ENCODE data around the gene PLCD3. TPM values are rescaled to one million over a fixed set of nuclear protein-coding genes. Genes with fewer than 3 reads are reported as not detected.

PLCD3 gene
- total RNA-seq, 1 donor from 2014 or later = 2.4 TPM

DNA sequence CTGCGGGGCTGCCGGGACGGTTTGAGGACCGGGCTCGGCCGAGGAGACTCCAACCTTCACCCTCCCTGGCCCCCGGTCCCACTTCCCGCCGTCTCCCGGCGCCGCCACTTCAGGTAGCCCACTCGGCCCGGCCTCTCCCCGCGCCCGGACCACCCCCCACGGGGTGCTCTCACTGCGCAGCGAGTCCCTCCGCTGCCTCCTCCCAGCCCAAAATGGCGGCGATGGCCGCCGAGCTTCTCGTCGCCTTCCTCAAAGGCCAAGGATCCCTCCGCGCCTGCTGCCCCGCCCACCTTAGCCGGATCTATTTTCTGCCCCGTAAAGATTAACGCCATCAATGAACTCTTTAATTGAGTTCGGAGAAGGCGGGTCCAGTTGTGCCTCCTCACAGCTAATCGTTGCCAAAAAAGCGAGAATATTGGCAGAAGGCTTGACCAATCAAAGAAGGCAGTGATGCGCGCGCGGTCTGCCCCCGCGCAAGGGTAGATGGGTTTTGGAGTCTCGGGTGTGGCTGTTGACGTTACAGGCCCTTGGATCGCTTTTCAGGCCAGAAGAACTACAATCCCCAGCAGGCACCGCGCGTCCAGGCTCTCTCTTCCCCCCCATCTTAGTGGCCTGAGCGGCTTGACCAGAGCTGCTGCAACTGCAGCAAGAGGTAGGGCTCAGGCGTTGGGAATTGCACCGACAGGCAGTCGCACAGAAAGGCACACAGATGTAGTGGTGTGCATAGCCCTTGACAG, 29.1 kb upstream of the PLCD3 start, which contains the start of gene HEXIM2:
Gene HEXIM2, plus strand, starts transcription at position 588 of the 737 bp plus-strand sequence. CDS start 919 bp downstream, outside the sequence.
- Mint-ChIP-seq H3K4me1 (ENCODE audit: low read depth) (peaks cover 30% of the 10 kb centered on the region), H3K9me3 (no peaks in the 10 kb centered on the region), H3K27ac (peak within 1 kb of the TSS; percentile 98), H3K27me3 (ENCODE audit: insufficient read depth) (no peaks in the 10 kb centered on the region), H3K36me3 (ENCODE audit: low read depth) (peaks cover 14% of the 10 kb centered on the region), H3K4me3 (peak within 1 kb of the TSS; percentile 98)
- peak; percentile 98 for DNase-seq (ENCODE audit: low spot score)
- intact Hi-C loops (cut with micrococcal nuclease) = loop anchor here (1.0 kb wide), 9 partner anchors 9 to 156 kb away; partner anchors contain the start of genes ACBD4, DCAKD, HEXIM1 and MAP3K14

DNA sequence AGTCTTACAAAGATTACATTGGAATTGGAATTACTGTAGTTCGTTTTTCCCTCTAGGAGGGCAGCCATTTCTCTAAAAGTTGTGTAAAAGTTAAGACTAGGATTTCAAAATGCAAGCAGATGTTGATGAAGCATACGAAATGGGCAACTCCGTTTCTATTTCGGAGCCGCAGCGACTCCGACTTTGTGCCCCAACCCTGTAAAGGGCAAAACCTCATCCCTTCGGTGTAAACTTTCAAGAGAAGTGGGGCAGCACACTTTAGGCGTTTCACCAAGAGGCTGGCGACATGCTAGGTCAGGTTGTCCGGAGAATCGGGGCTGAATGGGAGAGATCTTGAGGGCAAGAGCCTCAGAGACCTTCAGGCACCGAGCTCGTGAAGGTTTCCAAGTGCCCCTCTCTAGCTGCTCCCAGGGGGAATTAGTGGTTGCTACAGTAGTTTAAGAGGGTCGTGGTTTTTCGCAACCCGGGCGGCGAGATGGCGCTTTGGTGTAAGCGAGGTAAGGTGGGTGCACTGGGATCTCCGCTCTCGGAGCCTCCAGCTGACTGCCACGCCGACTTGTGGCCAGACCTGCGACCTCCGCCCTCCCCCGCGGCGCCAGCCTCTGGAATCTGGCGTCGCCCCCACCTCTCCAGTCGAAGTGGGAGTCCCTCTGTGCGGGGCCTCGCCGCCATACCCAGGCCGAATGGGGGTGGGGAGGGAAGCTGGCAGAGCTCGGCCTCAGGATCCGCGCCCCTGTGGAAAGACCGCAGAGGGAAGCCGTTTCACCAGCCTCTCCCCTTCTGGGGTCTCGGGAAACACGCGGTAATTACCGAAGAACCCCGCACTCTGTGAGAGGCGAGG, 28.4 kb upstream of the PLCD3 start:
- peak overlapping the region; percentile 98 for H3K27ac Mint-ChIP-seq
- intact Hi-C loops (cut with micrococcal nuclease) = loop anchor here (1.0 kb wide), 9 partner anchors 8 to 157 kb away; partner anchors contain the start of genes ACBD4, DCAKD, HEXIM1 and MAP3K14
- H3K9me3 Mint-ChIP-seq = no peaks in the 10 kb centered on the region
- peak overlapping the region; percentile 98 for H3K4me3 Mint-ChIP-seq
- no peaks in the 10 kb centered on the region for H3K27me3 Mint-ChIP-seq (ENCODE audit: insufficient read depth)
- peak; percentile 54 for DNase-seq (ENCODE audit: low spot score)
- peaks cover 15% of the 10 kb centered on the region for H3K36me3 Mint-ChIP-seq (ENCODE audit: low read depth)
- H3K4me1 Mint-ChIP-seq (ENCODE audit: low read depth) = peaks cover 35% of the 10 kb centered on the region

GRCh38 chr17:45156242-45156641, 23.9 kb upstream of the PLCD3 start:
- Mint-ChIP-seq H3K4me1 (ENCODE audit: low read depth) (peaks cover 30% of the 10 kb centered on the region), H3K36me3 (ENCODE audit: low read depth) (peaks cover 12% of the 10 kb centered on the region), H3K27ac (no peak overlapping the region), H3K4me3 (no peak overlapping the region), H3K9me3 (no peaks in the 10 kb centered on the region), H3K27me3 (ENCODE audit: insufficient read depth) (no peaks in the 10 kb centered on the region)
- no peak for DNase-seq (ENCODE audit: low spot score)
- intact Hi-C loops (cut with micrococcal nuclease) = no loop called here

DNA sequence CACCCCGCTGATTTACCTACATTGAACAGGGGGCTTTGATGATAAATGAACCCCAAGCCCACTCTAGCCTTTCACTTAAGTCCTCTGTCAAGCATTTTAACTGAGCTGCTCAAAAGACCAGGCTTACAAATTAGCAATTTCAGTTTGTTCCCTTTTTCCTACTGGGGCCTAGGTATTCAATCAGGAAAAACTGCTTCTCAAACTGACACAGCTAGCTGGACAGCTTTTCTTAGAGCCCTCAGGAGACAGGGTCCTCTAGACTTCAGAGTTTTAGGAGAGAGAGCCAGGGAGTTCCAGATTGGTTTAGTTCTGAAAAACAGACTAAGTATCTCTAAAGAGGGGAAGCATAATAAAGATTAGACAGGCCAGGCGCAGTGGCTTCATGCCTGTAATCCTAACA, 23.2 kb upstream of the PLCD3 start:
- Mint-ChIP-seq H3K27ac (no peak overlapping the region), H3K27me3 (ENCODE audit: insufficient read depth) (no peaks in the 10 kb centered on the region), H3K36me3 (ENCODE audit: low read depth) (peaks cover 16% of the 10 kb centered on the region), H3K9me3 (no peaks in the 10 kb centered on the region), H3K4me3 (no peak overlapping the region), H3K4me1 (ENCODE audit: low read depth) (peaks cover 36% of the 10 kb centered on the region)
- intact Hi-C loops (cut with micrococcal nuclease) = no loop called here
- DNase-seq (ENCODE audit: low spot score) = no peak

DNA sequence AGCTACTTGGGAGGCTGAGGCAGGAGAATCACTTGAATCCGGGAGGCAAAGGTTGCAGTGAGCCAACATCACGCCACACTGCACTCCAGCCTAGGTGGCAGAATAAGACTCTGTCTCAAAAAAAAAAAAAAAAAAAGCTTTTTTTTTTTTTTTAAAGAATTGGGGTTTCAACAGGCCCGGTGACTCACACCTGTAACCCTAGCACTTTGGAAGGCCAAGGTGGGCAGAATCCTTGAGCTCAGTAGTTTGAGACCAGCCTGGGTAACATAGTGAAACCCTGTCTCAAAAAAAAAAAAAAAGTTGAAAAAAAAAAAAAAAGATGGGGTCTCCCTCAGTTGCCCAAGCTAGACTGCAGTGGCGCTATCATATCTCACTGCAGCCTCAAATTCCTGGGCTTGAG, 22.7 kb upstream of the PLCD3 start:
- Mint-ChIP-seq H3K27me3 (ENCODE audit: insufficient read depth) (no peaks in the 10 kb centered on the region), H3K36me3 (ENCODE audit: low read depth) (peaks cover 19% of the 10 kb centered on the region), H3K4me1 (ENCODE audit: low read depth) (peaks cover 32% of the 10 kb centered on the region), H3K9me3 (no peaks in the 10 kb centered on the region), H3K27ac (no peak overlapping the region), H3K4me3 (no peak overlapping the region)
- intact Hi-C loops (cut with micrococcal nuclease) = no loop called here
- no peak for DNase-seq (ENCODE audit: low spot score)

- no peak for DNase-seq (ENCODE audit: low spot score)
- Mint-ChIP-seq H3K36me3 (ENCODE audit: low read depth) (peaks cover 17% of the 10 kb centered on the region), H3K9me3 (no peaks in the 10 kb centered on the region), H3K27me3 (ENCODE audit: insufficient read depth) (no peaks in the 10 kb centered on the region), H3K4me3 (peak overlapping the region; percentile 96), H3K27ac (peak overlapping the region; percentile 67), H3K4me1 (ENCODE audit: low read depth) (peaks cover 28% of the 10 kb centered on the region)
- intact Hi-C loops (cut with micrococcal nuclease) = loop anchor here (1.0 kb wide), 1 partner anchor 22 kb away; no protein-coding TSS in a partner anchor
These were observed 18.8 kb upstream of the PLCD3 start for GRCh38 chr17:45150911-45151809.

DNA sequence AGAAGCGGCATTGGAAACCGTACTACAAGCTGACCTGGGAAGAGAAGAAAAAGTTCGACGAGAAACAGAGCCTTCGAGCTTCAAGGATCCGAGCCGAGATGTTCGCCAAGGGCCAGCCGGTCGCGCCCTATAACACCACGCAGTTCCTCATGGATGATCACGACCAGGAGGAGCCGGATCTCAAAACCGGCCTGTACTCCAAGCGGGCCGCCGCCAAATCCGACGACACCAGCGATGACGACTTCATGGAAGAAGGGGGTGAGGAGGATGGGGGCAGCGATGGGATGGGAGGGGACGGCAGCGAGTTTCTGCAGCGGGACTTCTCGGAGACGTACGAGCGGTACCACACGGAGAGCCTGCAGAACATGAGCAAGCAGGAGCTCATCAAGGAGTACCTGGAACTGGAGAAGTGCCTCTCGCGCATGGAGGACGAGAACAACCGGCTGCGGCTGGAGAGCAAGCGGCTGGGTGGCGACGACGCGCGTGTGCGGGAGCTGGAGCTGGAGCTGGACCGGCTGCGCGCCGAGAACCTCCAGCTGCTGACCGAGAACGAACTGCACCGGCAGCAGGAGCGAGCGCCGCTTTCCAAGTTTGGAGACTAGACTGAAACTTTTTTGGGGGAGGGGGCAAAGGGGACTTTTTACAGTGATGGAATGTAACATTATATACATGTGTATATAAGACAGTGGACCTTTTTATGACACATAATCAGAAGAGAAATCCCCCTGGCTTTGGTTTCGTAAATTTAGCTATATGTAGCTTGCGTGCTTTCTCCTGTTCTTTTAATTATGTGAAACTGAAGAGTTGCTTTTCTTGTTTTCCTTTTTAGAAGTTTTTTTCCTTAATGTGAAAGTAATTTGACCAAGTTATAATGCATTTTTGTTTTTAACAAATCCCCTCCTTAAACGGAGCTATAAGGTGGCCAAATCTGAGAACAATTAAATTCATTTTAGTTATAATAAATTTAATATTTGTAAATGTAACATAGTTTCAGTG, 17.7 kb upstream of the PLCD3 start:
- intact Hi-C loops (cut with micrococcal nuclease) = loop anchor here (1.0 to 2.0 kb wide), 2 partner anchors 23 to 49 kb away; no protein-coding TSS in a partner anchor
- Mint-ChIP-seq H3K9me3 (no peaks in the 10 kb centered on the region), H3K27me3 (ENCODE audit: insufficient read depth) (no peaks in the 10 kb centered on the region), H3K27ac (peak overlapping the region; percentile 98), H3K4me3 (peak overlapping the region; percentile 96), H3K4me1 (ENCODE audit: low read depth) (peaks cover 26% of the 10 kb centered on the region), H3K36me3 (ENCODE audit: low read depth) (peaks cover 17% of the 10 kb centered on the region)
- peak; percentile 28 for DNase-seq (ENCODE audit: low spot score)

DNA sequence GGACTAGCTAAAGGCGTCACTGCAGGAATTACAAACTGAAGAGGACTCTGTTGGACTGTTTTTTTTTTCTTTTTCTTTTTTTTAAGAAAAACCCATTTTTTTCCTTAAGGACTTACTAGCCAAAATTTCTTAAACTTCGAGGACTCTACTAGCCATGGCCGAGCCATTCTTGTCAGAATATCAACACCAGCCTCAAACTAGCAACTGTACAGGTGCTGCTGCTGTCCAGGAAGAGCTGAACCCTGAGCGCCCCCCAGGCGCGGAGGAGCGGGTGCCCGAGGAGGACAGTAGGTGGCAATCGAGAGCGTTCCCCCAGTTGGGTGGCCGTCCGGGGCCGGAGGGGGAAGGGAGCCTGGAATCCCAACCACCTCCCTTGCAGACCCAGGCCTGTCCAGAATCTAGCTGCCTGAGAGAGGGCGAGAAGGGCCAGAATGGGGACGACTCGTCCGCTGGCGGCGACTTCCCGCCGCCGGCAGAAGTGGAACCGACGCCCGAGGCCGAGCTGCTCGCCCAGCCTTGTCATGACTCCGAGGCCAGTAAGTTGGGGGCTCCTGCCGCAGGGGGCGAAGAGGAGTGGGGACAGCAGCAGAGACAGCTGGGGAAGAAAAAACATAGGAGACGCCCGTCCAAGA, 16.8 kb upstream of the PLCD3 start:
- Mint-ChIP-seq H3K9me3 (no peaks in the 10 kb centered on the region), H3K4me3 (peak overlapping the region; percentile 96), H3K4me1 (ENCODE audit: low read depth) (peaks cover 26% of the 10 kb centered on the region), H3K27me3 (ENCODE audit: insufficient read depth) (no peaks in the 10 kb centered on the region), H3K27ac (peak overlapping the region; percentile 98), H3K36me3 (ENCODE audit: low read depth) (peaks cover 17% of the 10 kb centered on the region)
- intact Hi-C loops (cut with micrococcal nuclease) = loop anchor here (2.0 kb wide), 1 partner anchor 50 kb away; no protein-coding TSS in a partner anchor
- peak; percentile 73 for DNase-seq (ENCODE audit: low spot score)

DNA sequence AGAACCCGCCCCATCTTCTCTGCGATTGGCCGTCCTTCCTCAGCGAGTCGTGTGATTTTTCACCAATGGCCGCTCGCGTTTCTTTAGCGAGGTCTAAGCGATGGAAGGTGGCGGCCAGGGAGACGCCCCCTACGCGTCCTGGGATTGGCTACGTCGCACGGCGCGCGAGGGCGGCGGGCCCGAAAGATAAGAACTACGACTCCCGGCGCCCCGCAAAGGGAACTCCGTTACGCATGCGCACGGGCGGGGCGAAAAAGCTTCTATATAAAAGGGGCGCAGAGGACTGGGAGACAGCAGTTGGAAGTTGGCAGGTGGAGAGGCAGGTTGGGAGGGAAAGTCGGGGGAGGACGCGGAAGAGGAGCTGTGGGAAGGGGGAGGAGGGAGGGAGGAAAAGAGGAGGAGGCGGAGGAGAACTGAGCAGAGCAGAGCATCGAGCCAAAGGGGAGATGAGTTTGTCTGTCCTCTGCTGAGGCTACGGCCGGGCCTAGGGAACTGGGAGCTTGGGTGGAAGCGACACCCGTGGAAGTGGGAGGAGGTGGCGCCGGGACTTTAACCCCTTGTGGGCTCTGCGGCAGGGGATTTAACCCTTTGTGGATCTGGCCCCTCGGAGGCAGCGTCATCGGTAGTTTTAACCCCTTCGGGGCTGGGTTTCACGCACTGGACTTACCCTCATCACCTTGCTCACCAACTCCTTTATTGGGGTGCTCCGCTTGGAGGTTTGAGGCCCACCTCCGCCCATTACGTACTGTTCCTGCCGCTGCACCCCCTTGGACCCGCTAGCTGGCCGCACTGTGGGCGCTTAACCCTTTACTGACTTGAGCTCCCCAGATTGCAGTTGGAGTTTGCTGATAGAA, 16.1 kb upstream of the PLCD3 start, which contains the start of gene HEXIM1:
Gene HEXIM1, plus strand, starts transcription at position 293 of the 854 bp plus-strand sequence. CDS start 716 bp downstream, outside the sequence.
- DNase-seq (ENCODE audit: low spot score) = peak; percentile 99
- peak within 1 kb of the TSS; percentile 98 for H3K27ac Mint-ChIP-seq
- H3K27me3 Mint-ChIP-seq (ENCODE audit: insufficient read depth) = no peaks in the 10 kb centered on the region
- H3K4me3 Mint-ChIP-seq = peak within 1 kb of the TSS; percentile 96
- no peaks in the 10 kb centered on the region for H3K9me3 Mint-ChIP-seq
- intact Hi-C loops (cut with micrococcal nuclease) = loop anchor here (1.0 to 2.0 kb wide), 6 partner anchors 13 to 169 kb away; partner anchors contain the start of genes HEXIM2, MAP3K14 and NMT1
- H3K4me1 Mint-ChIP-seq (ENCODE audit: low read depth) = peaks cover 26% of the 10 kb centered on the region
- peaks cover 17% of the 10 kb centered on the region for H3K36me3 Mint-ChIP-seq (ENCODE audit: low read depth)

- peaks cover 17% of the 10 kb centered on the region for H3K36me3 Mint-ChIP-seq (ENCODE audit: low read depth)
- intact Hi-C loops (cut with micrococcal nuclease) = loop anchor here (1.0 to 2.0 kb wide), 8 partner anchors 12 to 458 kb away; partner anchors contain the start of genes ACBD4, CCDC43, HEXIM2 and MAP3K14
- no peaks in the 10 kb centered on the region for H3K9me3 Mint-ChIP-seq
- peak; percentile 76 for DNase-seq (ENCODE audit: low spot score)
- peak overlapping the region; percentile 96 for H3K4me3 Mint-ChIP-seq
- H3K27ac Mint-ChIP-seq = peak overlapping the region; percentile 98
- H3K27me3 Mint-ChIP-seq (ENCODE audit: insufficient read depth) = no peaks in the 10 kb centered on the region
- H3K4me1 Mint-ChIP-seq (ENCODE audit: low read depth) = peaks cover 26% of the 10 kb centered on the region
These were observed 15.4 kb upstream of the PLCD3 start for GRCh38 chr17:45147581-45148182.

Data from activated T-helper 1 cell treated with anti-CD3 and anti-CD28 coated beads, Interleukin-12 subunit alpha, Interleukin-12 subunit beta, Interleukin-2, Interleukin-4 antibody, amounts not matched to agents 30 ng/mL and 10 ng/mL and 1 ng/mL, durations not matched to agents 14 hours and 24 hours and 36 hours (primary cell).